GM06990 (cell line): ENCODE data around the gene GXYLT1.
"Not testable (repeated sequence)": the region's sequence is repeated elsewhere in the genome, so short reads cannot be mapped to it uniquely, and the experiment has no call there.

Experiments used
- DNase-seq: peaks from one replicate; pipeline ENCODE4 v3.0.0-alpha.2; 2011; ENCODE audit not compliant: insufficient read length; ENCODE audit errors: extremely low read depth
- H3K27me3 ChIP-seq: replicated peaks from 2 replicates; pipeline ENCODE4 v1.6.0; 2011; ENCODE audit warnings: low read length; ENCODE audit not compliant: control insufficient read depth, insufficient read depth
- H3K36me3 ChIP-seq: 2 replicates; pipeline ENCODE4 v1.5.1; 2011; ENCODE audit warnings: low read length; ENCODE audit not compliant: control insufficient read depth, insufficient read depth
- H3K4me3 ChIP-seq: replicated peaks from 2 replicates; pipeline ENCODE4 v1.5.1; 2011; ENCODE audit warnings: low read depth, mild to moderate bottlenecking, control low read depth, low read length
- CTCF ChIP-seq: IDR thresholded peaks from 2 replicates; pipeline ENCODE4 v1.5.1; 2011; ENCODE audit warnings: low read length, control low read depth, mild to moderate bottlenecking, inconsistent platforms; ENCODE audit not compliant: insufficient read depth, poor library complexity, severe bottlenecking

The GXYLT1 gene

GRCh38 chr12:42059127-42059526 is 85.5 kb downstream of the GXYLT1 start:
- no peaks in the 10 kb centered on the region for H3K27me3 ChIP-seq
- no peak overlapping the region for H3K4me3 ChIP-seq
- TF ChIP-seq CTCF: no peak
- no peaks in the 10 kb centered on the region for H3K36me3 ChIP-seq
- no peak for DNase-seq

- DNase-seq: peak; percentile 26
- Histone ChIP-seq H3K4me3 (no peak overlapping the region), H3K36me3 (no peaks in the 10 kb centered on the region), H3K27me3 (no peaks in the 10 kb centered on the region)
- TF ChIP-seq CTCF: no peak
Measured at GRCh38 chr12:42056130-42056529, 88.5 kb downstream of the GXYLT1 start.

GRCh38 chr12:42053456-42053855 is 91.2 kb downstream of the GXYLT1 start:
- no peak overlapping the region for H3K4me3 ChIP-seq
- no peak for DNase-seq
- no peaks in the 10 kb centered on the region for H3K36me3 ChIP-seq
- no peak for TF ChIP-seq CTCF
- H3K27me3 ChIP-seq: no peaks in the 10 kb centered on the region

- not testable (repeated sequence) for H3K4me3 ChIP-seq, DNase-seq, H3K36me3 ChIP-seq, H3K27me3 ChIP-seq
Measured at GRCh38 chr12:42048980-42049379, 95.7 kb downstream of the GXYLT1 start.

GRCh38 chr12:42039577-42039976 is 105.1 kb downstream of the GXYLT1 start:
- Histone ChIP-seq H3K36me3 (no peaks in the 10 kb centered on the region), H3K27me3 (no peaks in the 10 kb centered on the region), H3K4me3 (no peak overlapping the region)
- no peak for TF ChIP-seq CTCF
- no peak for DNase-seq

GRCh38 chr12:42039176-42039575 is 105.5 kb downstream of the GXYLT1 start:
- no peak for DNase-seq
- Histone ChIP-seq H3K27me3 (no peaks in the 10 kb centered on the region), H3K4me3 (no peak overlapping the region), H3K36me3 (no peaks in the 10 kb centered on the region)
- no peak for TF ChIP-seq CTCF
